Activated CD4-positive, alpha-beta T cell treated with anti-CD3 and anti-CD28 coated beads, Interleukin-2, Interleukin-6, amounts not matched to agents 100 ng/mL and 50 ng/mL, durations not matched to agents 16 hours and 8 hours (primary cell): ENCODE results near the gene NFASC.

ENCODE experiments used
- DNase-seq: peaks from one replicate; pipeline ENCODE4 v3.0.0-alpha.2; 2020

The NFASC gene

GRCh38 chr1:204863024-204863423 lies 7.6 kb upstream of the NFASC start:
- DNase-seq = no peak

DNA sequence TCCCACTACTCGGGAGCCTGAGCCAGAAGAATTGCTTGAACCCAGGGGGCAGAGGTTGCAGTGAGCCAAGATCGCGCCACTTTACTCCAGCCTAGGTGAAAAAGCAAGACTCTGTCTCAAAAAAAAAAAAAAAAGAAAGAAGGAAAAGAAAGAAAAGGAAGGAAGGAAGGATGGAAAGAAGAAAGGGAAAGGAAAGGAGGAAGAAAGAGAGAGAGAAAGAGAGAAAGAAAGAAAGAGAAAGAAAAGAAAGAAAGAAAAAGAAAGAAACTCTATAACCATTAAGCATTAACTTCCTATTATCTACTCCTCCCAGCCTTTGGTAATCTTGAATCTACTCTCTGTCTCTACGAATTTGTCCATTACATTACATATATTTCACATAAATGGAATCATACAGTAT lies 6.9 kb upstream of the NFASC start:
- DNase-seq = no peak

- DNase-seq = no peak
Observed at GRCh38 chr1:204866051-204866596, 4.5 kb upstream of the NFASC start.

GRCh38 chr1:204867203-204867602 lies 3.5 kb upstream of the NFASC start:
- no peak for DNase-seq

DNA sequence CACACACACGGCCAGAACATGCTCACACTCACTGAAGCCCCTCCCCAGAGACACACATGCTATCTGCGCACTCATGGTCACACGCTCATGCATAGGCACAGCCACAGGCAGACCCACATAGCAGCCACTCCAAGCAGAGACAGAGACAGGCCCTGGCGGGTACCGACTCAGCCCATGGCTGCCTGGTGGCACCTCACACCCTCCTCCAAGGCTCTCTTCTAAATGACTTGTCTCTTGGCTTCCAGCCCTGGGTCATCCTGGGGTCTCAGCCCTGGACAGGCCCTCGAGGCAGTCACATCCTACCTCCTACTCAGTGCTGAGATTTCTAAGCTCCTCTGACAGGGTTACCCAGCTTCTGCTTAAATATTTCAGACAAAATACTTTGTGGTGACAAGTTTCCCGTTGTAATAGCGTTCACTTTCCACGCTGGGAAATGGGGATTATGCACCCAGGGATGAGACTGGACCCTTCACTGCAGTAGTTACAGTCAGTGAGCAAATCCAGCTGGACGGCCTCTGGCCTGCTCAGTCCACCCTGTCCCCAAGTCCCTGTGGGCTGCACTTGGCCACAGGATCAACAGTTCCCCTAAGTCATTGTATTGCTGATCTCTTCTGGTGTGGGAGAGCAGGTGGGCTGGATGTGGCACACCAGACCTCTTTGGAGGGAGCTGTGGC lies 2.9 kb upstream of the NFASC start:
- DNase-seq = no peak

- no peak for DNase-seq
Observed at GRCh38 chr1:204868340-204868700, 2.3 kb upstream of the NFASC start.

DNA sequence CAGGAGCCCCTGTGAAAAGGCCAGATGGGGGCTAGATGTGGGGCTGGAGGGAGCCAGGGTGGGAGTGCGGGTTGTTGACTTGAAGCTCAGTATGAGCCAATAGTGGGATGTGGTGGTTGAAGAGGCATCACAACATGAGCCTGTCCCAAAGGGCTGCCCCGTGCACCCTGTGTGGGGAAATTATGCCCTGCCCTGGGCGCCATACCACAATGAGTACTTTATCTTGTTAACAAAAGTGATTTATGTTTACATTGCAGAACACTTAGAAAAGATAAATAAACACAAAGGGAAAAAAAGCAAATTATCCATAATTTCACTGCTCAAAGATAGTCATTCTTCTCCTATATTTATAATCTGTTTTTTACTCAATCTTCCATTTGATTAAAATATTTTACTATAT lies 1.6 kb upstream of the NFASC start:
- no peak for DNase-seq

GRCh38 chr1:204871405-204872037 lies 859 bp downstream of the NFASC start:
- DNase-seq = no peak

DNA sequence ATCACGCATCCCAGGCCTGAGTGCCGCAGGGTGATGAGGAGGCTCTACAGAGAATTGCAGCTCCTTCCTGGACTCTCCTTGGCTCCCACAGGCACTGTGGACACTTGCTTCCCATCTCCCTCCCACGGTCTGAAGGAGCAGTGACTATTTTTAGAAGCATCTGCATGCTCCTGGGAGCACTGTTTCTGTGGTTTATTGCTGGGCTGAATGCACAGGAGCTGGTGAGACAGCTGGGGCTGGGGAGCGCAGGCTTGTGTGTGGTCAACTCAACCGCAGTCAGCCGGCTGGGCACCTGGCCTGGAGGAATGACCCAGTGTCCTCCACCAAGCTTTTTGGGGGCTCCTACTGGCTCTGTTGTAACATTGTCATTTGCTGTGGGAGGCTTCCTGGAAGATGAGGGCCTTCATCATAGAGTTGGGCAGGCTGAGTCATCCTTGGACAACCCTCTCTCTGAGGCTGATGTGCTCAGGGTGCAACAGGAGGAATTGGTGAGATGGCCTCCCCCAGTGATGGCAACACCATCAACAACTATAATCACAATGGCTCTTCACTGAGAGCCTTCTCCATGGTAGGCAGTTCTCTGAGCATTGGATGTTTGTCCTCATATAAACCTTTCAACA lies 1.7 kb downstream of the NFASC start:
- DNase-seq = no peak

- DNase-seq = no peak
Observed at GRCh38 chr1:204873176-204873575, 2.5 kb downstream of the NFASC start.

GRCh38 chr1:204873714-204874113 lies 3.1 kb downstream of the NFASC start:
- DNase-seq = no peak

DNA sequence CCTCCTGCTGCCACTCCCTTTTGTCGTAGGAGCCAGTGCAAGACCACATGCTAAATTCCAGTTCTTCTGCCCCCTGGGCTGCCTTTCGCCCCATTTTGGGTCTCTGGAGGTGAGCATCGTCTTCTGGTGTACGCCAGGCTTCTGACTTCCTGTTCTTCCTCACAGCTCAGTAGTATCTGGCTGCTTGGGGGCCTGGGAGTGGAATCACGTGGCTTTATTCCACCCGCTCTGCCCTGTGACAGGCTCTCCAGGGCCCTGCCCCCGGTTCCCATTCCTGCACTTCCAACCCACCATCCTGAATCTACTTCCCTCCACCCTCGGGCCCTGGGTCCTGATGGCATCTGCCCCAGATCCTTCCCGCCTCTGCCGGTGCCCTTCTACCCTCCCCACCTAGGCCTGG lies 3.6 kb downstream of the NFASC start:
- DNase-seq = no peak

DNA sequence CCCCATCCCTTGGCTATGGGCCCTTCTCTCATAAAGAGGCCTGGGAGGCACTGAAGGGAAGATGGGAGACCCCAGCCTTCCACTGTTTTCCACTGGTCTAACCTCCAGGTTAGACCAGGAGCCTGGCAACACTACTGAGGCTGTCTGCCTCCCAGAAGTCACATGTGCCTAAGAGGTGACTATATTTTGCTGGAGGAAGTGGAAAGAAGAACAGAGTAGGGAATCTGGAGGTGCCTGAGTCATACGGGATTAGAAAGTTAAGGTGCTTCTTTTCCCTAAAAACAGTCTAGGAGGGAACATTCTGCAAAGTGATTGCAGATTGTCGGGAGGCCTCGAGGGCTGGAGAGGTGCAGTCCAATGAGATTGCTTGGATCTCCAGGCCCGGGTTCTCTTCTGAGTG lies 4.6 kb downstream of the NFASC start:
- DNase-seq = no peak

DNA sequence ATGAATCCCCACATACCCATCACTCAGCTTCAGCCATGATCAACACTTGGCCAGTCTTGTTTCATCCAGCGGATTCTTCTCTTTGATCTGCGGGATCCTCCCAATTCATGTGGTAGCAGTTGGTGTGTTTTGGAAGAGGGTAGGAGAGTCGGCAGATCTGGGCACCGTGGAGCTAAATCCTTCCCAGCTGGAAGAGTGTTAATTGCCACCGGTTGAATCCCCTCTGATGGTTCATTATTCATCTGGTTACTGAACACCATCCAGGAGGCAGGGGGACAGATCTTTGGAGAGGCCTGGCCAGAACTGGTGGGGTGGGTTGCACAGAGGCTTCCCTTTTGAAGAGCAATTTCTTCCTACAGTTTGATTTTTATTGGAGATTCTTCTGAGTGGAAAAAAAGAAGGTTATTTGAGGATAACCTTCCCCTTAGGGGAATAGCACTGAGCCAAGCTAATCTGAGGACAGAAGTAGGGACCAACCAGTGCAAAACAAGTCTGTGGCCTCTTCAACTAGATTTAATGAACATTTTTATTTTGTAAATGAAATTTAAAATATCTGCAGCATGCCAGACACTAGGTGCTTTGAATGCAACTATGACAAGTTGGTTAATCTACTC lies 8.1 kb downstream of the NFASC start:
- no peak for DNase-seq

DNA sequence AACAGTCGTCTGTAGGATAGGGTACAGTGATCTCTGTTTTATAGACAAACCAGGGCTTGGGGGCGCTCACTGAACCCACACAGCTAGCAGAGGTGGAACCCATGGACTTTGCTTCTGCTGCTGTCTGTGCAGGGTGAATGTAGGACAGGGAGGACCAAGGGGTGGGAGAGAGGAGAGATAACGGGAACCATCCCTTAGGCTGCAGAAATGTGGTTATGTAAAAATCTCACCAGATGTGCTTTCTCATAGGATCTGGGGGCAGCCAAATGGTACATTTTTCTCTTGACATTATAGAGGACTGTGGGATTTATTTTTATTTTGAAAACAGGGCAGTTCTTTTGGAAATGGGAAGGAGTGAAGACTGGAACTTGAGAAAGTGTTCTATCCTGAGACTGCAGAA lies 8.7 kb downstream of the NFASC start:
- no peak for DNase-seq

DNA sequence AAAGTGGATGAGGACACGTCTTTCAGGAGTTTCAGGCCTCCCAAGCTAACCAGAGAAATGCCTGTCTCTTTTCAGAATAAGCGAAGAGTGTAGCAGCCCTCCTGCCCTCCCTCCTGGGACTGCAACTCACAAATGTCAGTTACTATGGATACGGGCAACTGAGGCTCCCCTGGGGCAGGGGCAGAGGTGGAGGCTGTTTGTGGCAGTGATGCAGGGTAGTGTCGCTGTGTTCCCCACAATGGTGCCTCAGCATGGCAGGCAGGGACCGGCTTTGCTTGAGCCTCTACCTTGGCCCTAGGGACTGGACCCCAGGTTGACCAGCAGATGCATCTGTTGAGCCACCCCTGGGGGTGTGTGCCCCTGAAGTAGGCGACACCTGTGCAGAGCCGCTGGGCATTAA lies 10.2 kb downstream of the NFASC start:
- no peak for DNase-seq

GRCh38 chr1:204882479-204882878 lies 11.8 kb downstream of the NFASC start:
- no peak for DNase-seq

DNA sequence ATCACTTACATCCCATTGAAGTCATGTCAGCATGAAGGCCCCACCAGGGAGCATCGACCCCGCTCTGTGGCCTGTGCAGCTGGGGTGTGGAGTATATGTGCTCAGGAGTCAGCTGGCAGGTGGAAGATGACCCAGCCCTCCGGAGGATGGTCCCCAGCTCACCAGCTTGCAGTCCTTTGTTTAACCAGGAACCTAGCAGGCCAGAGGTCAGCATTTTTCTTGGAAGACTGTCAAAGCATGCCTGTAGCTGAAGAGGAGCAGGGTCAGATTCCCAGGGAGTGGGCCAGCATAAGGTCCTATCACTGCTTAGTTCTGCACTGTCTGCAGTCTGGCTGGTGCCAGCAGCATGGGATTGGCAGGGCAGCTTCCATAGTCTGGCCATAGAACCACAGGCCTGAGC lies 12.7 kb downstream of the NFASC start:
- DNase-seq = no peak

DNA sequence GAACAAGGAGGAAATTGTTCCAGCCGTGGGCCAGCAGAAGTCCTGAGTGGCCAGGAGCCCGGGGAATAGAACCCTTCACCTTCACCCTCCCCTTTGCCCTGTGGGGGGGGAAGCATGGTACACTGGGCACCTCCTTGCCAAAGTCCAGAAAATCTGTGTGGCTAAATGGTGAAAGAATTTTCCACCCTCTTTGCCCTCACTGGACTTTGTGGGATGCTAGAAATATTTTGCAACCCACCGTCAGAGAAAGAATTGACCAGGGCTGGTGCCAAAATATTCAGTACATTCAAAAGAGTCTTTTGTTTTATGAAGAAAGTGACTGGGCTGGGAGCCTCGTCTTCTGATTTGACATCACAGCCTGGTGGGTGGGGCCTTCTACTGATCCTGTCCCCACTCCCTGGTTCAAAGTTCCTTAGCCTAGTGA lies 14.6 kb downstream of the NFASC start:
- DNase-seq = no peak

GRCh38 chr1:204885790-204886189 lies 15.1 kb downstream of the NFASC start:
- no peak for DNase-seq

DNA sequence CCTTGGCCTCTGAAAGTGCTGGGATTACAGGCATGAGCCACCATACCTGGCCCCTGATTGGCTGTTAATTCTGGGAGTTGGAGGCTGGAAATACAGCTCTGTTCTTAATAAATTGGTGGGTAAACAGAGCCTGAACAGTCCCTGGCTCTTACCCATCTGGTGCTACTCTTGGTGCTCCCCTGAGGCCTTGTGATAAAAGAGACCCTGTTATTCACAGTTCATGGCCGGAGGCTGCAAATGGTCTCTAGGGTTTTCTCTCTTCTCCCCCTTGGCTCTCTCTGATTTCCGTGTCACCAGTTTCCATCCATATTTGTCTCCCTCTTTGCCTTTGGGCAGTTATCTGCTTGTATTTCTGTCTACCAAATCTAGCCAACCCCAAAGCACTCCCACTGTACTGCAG lies 17.2 kb downstream of the NFASC start:
- no peak for DNase-seq

GRCh38 chr1:204888294-204888693 lies 17.6 kb downstream of the NFASC start:
- no peak for DNase-seq

GRCh38 chr1:204889681-204890383 lies 19.2 kb downstream of the NFASC start:
- no peak for DNase-seq
